Measurements from ENCODE around the gene KIF6.

KIF6 gene

GRCh38 chr6:39563566-39564311 lies 161.5 kb downstream of the KIF6 start:
- no peak for DNase-seq (ENCODE audit: low read depth in 1 of 2, low spot score in 1 of 2)
- Histone ChIP-seq H3K27ac (replicated peaks) (no peak overlapping the region), H3K27me3 (ENCODE audit: insufficient read depth, poor library complexity, severe bottlenecking) (peaks cover 3% of the 10 kb centered on the region), H3K4me3 (replicated peaks; ENCODE audit: insufficient read depth, low read length) (no peak overlapping the region)
- TF ChIP-seq POLR2AphosphoS5 (IDR thresholded peaks at IDR 0.05; ENCODE audit: low read depth): no peak
- TF ChIP-seq GABPA (IDR thresholded peaks at IDR 0.05; ENCODE audit: low read depth): no peak
- no peak for TF ChIP-seq SPI1 (IDR thresholded peaks at IDR 0.05; ENCODE audit: borderline replicate concordance, low read depth)
- no peak for TF ChIP-seq REST (IDR thresholded peaks at IDR 0.05; ENCODE audit: insufficient replicate concordance, low read depth)
- no peak for TF ChIP-seq CTCF (IDR thresholded peaks at IDR 0.05; ENCODE audit: insufficient read depth, low read length)

- no peak overlapping the region for H3K4me3 ChIP-seq (replicated peaks; ENCODE audit: insufficient read depth, low read length)
- TF ChIP-seq REST (IDR thresholded peaks at IDR 0.05; ENCODE audit: insufficient replicate concordance, low read depth) (no peak), GABPA (IDR thresholded peaks at IDR 0.05; ENCODE audit: low read depth) (no peak), POLR2AphosphoS5 (IDR thresholded peaks at IDR 0.05; ENCODE audit: low read depth) (no peak), CTCF (IDR thresholded peaks at IDR 0.05; ENCODE audit: insufficient read depth, low read length) (no peak), SPI1 (IDR thresholded peaks at IDR 0.05; ENCODE audit: borderline replicate concordance, low read depth) (no peak)
- no peak overlapping the region for H3K27ac ChIP-seq (replicated peaks)
- DNase-seq (ENCODE audit: low read depth in 1 of 2, low spot score in 1 of 2): no peak
- peaks cover 5% of the 10 kb centered on the region for H3K27me3 ChIP-seq (ENCODE audit: insufficient read depth, poor library complexity, severe bottlenecking)
These were observed 163.5 kb downstream of the KIF6 start for GRCh38 chr6:39561536-39562266.

- DNase-seq (ENCODE audit: low read depth in 1 of 2, low spot score in 1 of 2): no peak
- Histone ChIP-seq H3K27ac (replicated peaks) (no peak overlapping the region), H3K27me3 (ENCODE audit: insufficient read depth, poor library complexity, severe bottlenecking) (peaks cover 5% of the 10 kb centered on the region), H3K4me3 (replicated peaks; ENCODE audit: insufficient read depth, low read length) (no peak overlapping the region)
- TF ChIP-seq REST (IDR thresholded peaks at IDR 0.05; ENCODE audit: insufficient replicate concordance, low read depth) (no peak), POLR2AphosphoS5 (IDR thresholded peaks at IDR 0.05; ENCODE audit: low read depth) (no peak), GABPA (IDR thresholded peaks at IDR 0.05; ENCODE audit: low read depth) (no peak), CTCF (IDR thresholded peaks at IDR 0.05; ENCODE audit: insufficient read depth, low read length) (no peak), SPI1 (IDR thresholded peaks at IDR 0.05; ENCODE audit: borderline replicate concordance, low read depth) (no peak)
These were observed 164.3 kb downstream of the KIF6 start for GRCh38 chr6:39560915-39561314.
